Stimulated activated CD8-positive, alpha-beta memory T cell treated with anti-CD3 and anti-CD28 coated beads, Interleukin-15, amount 100 ng/mL, for 1 hour (primary cell): ENCODE measurements around the gene MAN2A1.

Experiments used
- DNase-seq: peaks from one replicate; pipeline ENCODE4 v3.0.0-alpha.2; 2020; ENCODE audit warnings: low read depth

MAN2A1 gene

GRCh38 chr5:109707531-109707930 is 17.8 kb downstream of the MAN2A1 start:
- DNase-seq = no peak

- DNase-seq = no peak
Measured at GRCh38 chr5:109708813-109709212, 19.1 kb downstream of the MAN2A1 start.

GRCh38 chr5:109709225-109709624 is 19.5 kb downstream of the MAN2A1 start:
- no peak for DNase-seq

- DNase-seq = no peak
Measured at GRCh38 chr5:109711673-109712072, 21.9 kb downstream of the MAN2A1 start.

GRCh38 chr5:109713453-109713852 is 23.7 kb downstream of the MAN2A1 start:
- no peak for DNase-seq

GRCh38 chr5:109714592-109714991 is 24.9 kb downstream of the MAN2A1 start:
- no peak for DNase-seq

- no peak for DNase-seq
Measured at GRCh38 chr5:109718216-109718615, 28.5 kb downstream of the MAN2A1 start.

- no peak for DNase-seq
Measured at GRCh38 chr5:109718632-109719031, 28.9 kb downstream of the MAN2A1 start.

- no peak for DNase-seq
Measured at GRCh38 chr5:109719978-109720377, 30.3 kb downstream of the MAN2A1 start.

GRCh38 chr5:109721741-109722140 is 32.0 kb downstream of the MAN2A1 start:
- DNase-seq = no peak

GRCh38 chr5:109723606-109724005 is 33.9 kb downstream of the MAN2A1 start:
- no peak for DNase-seq

GRCh38 chr5:109725135-109725534 is 35.4 kb downstream of the MAN2A1 start:
- no peak for DNase-seq

GRCh38 chr5:109739741-109740728 is 50.3 kb downstream of the MAN2A1 start:
- DNase-seq = no peak

- no peak for DNase-seq
Measured at GRCh38 chr5:109740966-109741365, 51.2 kb downstream of the MAN2A1 start.

GRCh38 chr5:109741390-109741789 is 51.7 kb downstream of the MAN2A1 start:
- no peak for DNase-seq

- DNase-seq = no peak
Measured at GRCh38 chr5:109743041-109743531, 53.4 kb downstream of the MAN2A1 start.

GRCh38 chr5:109743770-109744212 is 54.1 kb downstream of the MAN2A1 start:
- no peak for DNase-seq

- DNase-seq = no peak
Measured at GRCh38 chr5:109744261-109744660, 54.5 kb downstream of the MAN2A1 start.

GRCh38 chr5:109748546-109748945 is 58.8 kb downstream of the MAN2A1 start:
- DNase-seq = no peak

- no peak for DNase-seq
Measured at GRCh38 chr5:109750463-109750862, 60.7 kb downstream of the MAN2A1 start.

GRCh38 chr5:109753279-109753678 is 63.6 kb downstream of the MAN2A1 start:
- DNase-seq = no peak

GRCh38 chr5:109754319-109754718 is 64.6 kb downstream of the MAN2A1 start:
- no peak for DNase-seq

GRCh38 chr5:109755761-109756160 is 66.0 kb downstream of the MAN2A1 start:
- no peak for DNase-seq
